ENCODE measurements around the gene OTOP3.
A peak's percentile ranks its signal among the peaks of the same experiment; 100 is the strongest.

The OTOP3 gene

DNA sequence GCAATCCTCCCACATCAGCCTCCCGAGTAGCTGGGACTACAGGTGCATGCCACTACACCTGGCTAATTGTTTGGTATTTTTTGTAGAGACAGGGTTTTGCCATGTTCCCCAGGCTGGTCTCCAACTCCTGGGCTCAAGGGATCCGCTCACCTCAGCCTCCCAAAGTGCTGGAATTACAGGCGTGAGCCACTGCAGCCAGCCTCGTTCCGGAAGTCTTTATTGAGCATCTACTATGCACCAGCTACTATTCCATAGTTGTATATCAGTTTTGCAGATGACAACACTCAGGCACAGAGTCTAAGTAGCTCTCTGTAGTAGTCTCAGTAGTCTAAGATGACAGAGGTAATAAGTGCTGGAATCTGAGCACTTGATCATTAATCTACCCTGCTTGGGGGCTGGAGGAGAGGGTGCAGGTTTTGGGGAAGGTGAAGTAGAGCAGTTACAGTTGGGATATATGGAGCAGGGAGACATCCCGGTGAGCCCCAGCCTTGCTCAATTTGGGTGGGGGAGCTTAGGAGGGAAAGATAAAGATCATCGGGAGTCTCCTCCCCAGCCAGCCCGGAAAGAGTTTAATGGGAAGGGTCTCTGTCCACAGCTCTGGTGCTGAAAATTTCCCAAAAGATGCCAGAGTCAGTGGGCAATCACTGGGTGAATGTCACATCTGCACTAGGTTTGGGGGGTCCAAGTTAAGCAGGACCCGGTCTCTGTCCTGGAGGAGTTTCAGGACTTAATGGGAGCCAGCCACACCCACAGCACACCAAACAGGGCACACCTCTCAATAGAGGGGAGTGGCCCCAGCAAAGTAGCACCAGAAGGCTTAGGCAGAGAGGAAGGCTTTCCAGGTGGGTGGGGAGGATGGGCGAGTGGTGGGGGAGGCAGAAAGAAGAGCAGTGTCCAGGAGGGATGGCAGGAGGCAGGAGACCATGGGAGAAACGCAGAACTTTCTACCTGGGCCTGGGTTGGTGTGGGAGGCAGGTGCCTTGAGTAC lies 1.7 kb downstream of the OTOP3 start:
- DNase-seq (ENCODE audit: insufficient read length, low spot score) (no peak), FAIRE-seq (no peak)

DNA sequence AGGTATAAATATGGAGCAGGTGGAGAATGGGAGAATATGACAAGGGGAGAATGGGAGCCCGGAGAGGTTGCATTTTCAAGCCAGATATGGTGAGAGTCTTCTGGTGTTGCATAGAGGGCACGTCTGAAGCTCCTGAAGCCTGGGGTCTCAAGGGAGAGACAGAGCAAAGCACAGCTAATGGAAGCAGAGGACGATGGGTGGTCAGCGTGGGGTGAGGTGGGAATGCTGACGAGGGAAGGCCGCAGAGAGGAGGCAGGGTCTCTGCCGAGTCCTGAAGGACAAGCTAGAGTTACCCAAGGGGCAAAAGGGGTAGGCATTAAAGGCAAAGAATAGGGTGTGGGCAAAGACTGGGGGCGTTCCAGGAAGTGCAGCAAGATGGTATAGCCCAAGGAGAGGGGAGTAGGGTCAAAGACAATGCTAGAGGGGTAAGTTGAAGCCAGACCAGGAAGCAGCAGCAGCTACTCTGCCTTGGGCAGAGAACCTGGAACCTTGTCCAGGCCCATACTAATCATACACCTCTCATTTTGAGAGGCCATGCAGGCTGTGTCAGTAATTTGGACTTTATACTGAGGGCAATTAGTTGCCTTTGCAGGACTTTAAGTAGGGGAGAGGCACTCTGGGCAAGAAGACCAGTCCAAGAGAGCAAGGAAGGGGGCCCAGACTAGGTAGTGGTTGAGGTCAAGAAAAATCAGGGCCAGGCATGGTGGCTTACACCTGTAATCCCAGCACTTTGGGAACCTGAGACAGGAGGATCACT lies 2.7 kb downstream of the OTOP3 start:
- FAIRE-seq = no peak

DNA sequence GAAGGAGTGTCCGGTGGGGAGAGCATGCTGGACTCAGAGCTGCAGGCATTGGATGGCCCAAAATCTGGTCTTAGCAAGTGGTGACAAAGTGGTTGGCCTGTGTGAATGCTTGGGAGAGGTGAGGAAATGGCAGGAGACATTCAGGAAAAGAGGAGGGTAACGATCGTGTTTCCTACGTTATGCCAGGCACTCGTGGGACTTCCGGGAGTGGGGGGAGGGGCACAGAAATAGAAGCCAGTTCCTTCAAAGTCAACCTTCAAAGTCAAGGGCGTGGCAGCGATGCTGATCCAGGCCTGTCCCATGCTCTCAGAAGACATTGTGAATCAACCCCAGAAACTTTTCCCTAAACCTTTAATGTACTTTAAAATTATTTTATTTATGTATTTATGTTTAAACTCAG lies 3.8 kb downstream of the OTOP3 start:
- FAIRE-seq (no peak), DNase-seq (ENCODE audit: insufficient read length, low spot score) (no peak)

More for the DNA sequence above, 2.7 kb downstream of the OTOP3 start:
- DNase-seq (ENCODE audit: insufficient read length, low spot score) = no peak

DNA sequence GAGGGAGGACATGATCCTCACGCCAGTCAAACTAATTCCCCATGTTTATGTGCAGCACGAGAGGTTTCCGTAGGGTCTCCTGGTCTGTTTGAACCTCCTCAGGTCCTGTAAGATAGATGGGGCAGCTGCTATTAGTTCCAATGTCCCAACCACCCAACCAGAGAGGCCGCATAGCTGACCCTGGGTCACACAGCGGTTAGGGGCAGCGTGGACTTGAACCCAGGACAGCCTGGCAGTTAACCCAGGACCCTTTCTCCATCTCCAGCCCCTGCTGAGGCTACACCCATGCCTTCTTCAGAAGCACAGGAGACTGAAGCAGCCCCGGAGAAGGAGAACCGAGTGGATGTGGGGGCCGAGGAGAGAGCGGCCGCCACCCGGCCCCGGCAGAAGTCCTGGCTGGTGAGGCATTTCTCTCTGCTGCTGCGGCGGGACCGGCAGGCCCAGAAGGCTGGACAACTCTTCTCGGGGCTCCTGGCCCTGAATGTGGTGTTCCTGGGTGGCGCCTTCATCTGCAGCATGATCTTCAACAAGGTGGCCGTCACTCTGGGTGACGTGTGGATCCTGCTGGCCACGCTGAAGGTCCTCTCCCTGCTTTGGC lies 5.5 kb downstream of the OTOP3 start:
- no peak for DNase-seq (ENCODE audit: insufficient read length, low spot score)
- FAIRE-seq = no peak

DNA sequence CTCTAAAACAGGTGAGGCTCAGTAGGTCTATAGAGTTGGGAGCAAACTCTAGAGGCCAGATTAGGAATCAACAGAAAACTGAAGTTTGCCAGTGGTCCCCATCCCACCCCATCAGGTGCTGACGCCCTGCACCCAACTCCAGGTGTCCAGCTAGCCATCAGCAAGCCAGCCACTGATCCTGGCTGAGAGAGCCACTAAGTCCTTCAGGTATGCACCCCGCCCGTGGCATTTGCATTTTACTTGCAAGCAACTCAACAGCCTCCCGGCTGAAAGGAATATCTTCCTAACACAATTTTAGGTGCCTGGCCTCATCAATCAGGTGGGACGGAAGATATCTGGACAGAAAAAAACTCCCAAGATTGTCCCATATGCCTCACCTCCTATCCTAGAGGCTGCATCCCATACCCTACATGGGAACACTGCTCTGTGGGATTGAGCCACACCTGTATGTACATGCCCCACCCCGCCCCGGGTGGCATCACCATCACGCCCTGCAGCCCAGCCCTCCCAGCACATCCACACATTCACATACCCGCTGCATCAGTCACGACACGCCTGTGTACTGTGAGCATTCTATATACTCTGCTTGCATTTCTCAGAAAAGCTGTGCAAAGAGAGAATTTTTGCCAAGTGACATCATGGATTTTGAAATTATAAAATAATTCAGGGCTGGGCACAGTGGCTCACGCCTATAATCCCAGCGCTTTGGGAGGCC lies 8.3 kb downstream of the OTOP3 start:
- no peak for DNase-seq (ENCODE audit: insufficient read length, low spot score)
- no peak for FAIRE-seq

DNA sequence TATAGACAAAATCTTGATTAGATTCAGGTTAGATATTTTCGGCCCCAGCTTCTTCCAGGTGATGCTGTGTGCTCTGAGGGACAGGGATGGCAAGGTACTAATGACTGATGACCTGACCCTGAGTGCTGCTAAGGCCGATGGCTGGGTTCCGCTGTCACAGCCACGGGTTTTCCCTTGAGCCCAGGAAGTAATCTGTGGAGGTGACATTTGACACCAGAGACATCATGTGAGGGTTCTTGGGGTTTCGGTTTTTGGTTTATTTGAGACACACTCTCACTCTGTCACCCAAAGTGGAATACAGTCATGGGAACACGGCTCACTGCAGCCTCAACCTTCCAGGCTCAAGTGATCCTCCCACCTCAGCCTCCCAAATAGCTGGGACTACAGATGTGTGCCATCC lies 9.8 kb downstream of the OTOP3 start:
- DNase-seq (ENCODE audit: insufficient read length, low spot score) (no peak), FAIRE-seq (no peak)

DNA sequence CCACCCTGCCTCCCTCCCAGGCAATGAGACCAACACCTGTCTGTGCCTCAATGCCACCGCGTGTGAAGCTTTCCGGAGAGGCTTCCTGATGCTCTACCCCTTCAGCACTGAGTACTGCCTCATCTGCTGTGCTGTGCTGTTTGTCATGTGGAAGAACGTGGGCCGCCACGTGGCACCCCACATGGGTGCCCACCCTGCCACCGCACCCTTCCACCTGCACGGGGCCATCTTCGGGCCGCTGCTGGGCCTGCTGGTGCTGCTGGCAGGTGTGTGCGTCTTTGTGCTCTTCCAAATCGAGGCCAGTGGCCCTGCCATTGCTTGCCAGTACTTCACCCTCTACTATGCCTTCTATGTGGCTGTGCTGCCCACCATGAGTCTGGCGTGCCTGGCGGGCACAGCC lies 10.9 kb downstream of the OTOP3 start:
- FAIRE-seq = no peak

DNA sequence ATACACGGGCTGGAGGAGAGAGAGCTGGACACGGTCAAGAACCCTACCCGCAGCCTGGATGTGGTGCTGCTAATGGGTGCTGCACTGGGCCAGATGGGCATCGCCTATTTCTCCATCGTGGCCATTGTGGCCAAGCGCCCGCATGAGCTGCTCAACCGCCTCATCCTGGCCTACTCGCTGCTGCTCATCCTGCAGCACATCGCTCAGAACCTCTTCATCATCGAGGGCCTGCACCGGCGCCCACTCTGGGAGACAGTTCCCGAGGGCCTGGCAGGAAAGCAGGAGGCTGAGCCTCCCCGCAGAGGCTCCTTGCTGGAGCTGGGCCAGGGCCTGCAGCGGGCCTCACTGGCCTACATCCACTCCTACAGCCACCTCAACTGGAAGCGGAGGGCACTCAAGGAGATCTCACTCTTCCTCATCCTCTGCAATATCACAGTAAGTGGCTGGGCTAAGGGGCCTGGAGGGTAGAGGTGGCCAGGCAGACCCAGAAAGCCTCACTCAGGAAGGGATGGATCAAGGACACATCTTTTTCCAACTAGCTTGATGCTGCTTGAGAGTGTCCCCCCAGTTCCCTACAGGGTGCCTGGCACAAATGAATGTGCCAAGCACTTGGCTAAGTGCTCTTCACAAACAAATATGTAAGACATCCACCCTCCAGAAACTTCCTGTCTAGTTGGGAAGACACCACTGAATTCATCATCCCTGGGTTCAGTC lies 11.5 kb downstream of the OTOP3 start:
- peak; percentile 54 for FAIRE-seq
- DNase-seq (ENCODE audit: insufficient read length, low spot score) = no peak

More for the DNA sequence above, 10.9 kb downstream of the OTOP3 start:
- no peak for DNase-seq (ENCODE audit: insufficient read length, low spot score)

DNA sequence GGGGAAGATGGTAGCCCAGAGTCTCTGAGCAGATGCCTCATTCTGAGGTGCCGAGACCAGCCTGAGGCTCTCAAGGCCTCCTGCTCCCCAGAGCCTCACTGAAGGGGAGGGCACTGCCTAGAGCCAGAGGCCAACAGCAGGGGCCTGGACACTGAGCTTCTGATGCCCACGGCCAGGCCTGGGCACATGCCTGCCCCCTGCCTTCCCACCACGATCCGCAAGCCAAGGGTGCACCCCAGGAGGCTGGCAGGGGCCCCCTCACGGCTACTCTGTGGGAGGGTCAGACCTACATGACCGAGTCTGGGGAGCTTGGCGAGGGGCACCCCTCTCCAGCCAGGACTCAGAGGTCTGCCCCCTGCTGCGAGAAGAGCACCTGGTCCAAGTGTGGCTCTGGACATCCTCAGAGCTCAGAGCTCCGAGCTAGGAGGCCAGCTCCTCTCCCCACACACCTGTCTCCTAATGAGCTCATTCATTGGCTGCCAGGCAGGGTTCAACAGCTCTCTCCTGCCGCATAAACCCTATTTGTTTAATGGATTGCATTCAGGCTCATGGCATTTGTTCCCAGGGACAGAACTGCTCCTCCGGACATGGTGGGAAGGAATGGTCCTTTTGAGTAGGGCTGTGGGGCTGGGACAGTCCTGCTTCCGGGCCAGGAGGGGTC lies 13.9 kb downstream of the OTOP3 start:
- DNase-seq (ENCODE audit: insufficient read length, low spot score) = no peak
- no peak for FAIRE-seq

DNA sequence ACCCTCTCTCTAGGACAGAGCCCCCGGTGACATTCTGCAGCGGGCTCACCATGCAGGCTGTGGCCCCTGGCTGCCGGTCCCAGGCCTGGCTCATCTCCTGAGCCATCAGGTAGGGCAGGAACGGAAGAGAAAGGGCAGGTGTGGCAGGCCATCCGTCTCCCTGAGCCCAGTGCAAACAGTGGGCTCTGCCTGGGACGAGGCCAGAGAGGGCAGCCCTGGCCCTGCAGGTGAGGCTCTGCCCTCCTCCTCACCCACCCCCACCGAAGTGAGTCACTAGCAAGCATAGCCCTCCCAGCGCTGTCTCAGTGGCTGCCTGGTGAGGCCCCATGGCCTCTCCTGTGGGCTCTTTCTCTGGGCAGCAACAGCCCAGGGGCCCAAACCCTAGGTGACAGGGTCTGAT lies 14.5 kb downstream of the OTOP3 start:
- FAIRE-seq (peak; percentile 23), DNase-seq (ENCODE audit: insufficient read length, low spot score) (no peak)

DNA sequence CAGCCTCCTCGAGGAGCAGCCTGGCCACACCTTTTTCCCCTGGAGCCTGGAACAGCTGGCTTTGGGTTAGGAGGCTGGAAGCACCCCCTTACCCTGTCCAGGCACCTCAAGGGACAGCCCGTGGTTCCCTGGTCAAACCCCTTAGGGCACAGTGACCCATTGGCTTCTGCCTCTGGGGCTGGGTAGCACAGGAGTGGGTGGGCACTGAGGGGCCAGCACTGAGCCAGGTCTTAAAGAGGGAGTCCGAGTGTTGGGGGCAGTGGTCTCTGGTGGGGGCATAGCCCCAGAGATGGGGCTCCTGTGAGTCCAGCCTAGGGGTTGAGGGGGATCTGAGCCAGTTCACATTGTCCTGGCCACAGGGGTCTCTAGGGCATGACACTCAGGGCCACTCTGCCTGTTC lies 15.4 kb downstream of the OTOP3 start:
- no peak for DNase-seq (ENCODE audit: insufficient read length, low spot score)
- no peak for FAIRE-seq

DNA sequence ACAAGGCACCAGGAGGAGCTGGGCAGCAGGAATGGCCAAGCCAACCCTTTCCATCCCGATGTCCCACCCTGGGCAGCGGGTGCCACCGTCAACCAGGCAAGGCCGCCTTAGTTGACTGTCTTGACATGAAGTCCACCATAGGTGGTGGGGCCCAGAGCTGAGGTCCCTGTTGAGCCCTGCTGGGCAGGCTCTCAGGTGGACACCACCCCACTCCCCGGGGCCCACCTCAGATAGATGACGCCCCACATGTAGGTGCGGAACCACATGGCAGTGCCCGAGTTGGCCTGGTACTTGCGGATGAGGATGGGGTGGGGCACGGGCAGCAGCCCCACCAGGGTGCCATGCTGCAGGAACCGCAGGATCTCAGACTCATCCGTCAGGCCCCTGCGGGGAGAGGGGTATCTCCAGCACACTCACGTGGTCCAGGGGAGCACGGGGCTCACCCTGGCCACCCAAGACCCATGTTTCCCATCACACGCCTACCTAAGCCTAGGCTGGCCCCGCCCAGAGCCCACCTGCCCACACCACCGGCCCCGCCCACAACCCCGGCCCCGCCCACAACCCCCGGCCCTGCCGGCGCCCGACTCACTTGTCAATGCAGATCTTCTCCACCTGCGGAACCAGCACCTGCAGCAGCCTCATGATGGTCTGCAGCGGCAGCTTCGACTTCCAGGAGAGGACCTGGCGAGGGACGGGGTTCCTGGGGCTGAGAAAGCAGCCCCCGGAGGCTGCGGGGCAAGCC lies 16.2 kb downstream of the OTOP3 start:
- DNase-seq (ENCODE audit: insufficient read length, low spot score) (no peak), FAIRE-seq (no peak)

DNA sequence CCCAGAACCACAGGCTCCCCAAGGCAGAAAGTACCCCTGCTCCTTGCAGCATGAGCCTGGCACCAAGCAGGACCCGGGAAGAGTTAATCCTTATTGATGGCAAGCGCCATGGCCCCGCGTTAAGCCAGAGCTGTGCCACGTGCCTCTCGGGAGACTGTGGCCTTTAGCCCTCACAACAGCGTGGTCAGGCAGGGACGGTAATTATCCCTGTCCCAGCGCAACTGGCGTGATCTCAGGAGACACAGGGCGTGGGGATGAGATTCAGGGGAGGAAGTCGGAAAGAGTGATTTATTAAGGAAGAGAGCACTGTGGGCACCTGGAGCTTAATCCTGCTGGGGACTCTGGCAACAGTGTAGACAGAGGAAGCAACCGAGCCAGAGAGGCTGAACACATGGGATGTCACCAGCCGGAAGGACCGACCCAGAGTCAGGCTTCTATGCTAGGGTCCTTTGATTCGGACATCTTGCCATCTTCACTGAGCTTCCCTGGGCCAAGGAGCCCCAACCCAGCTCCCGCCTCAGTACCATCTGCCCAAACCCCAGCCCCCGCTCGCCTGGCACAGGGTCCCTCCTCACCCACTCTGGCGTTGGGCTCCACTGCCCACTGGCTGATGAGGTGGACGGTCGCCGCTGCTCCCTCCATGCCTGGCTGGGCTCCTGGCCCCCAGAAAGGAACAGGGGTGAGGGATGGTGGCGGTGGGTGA lies 16.9 kb downstream of the OTOP3 start:
- FAIRE-seq (no peak), DNase-seq (ENCODE audit: insufficient read length, low spot score) (no peak)

DNA sequence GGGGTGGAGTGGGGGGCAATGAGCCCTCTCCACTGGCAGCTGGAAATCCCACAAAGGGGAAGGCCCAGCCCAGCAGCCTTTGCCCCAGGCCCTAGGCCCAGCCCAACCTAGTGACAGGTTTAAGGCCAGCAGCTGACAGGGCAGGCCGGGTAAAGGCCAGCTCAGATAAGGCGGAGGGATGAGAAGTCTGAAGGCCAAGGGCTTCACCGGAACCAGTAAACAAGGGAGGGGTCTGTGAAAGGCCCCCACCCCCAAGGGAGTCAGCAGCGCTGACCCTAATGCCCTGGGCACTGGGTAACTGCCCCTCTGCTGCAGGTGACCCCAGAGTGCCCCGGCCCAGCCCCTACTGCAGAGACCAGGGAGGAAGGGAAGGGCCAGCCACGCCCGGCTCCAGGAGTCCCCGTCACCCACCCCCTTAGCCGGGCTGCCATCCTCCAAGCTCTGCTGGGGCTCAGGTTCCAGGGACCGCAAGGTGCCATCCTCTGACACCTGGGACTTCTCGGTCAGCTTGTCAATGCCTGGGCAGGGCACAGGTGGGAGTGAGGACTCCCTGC lies 17.5 kb downstream of the OTOP3 start:
- FAIRE-seq (no peak), DNase-seq (ENCODE audit: insufficient read length, low spot score) (no peak)

DNA sequence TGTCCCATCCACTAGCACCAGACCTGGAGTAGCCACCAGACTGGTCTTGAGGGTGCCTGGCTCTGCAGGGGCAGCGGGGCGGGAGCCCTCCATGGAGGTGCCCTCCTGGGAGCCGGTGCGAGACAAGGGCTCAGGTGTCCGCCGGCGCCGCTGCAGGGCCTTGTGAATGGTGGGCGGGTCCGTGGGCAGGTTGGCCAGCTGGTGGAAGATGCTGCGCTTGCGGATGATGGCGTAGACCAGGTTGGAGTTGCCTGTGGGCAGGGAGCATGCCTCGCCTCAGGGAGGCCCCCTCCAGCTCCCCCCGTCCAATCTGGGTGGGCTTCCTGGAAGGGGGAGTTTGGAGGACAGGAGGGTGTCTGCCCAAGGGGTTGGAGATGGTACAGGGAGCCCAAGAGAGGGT lies 18.4 kb downstream of the OTOP3 start:
- FAIRE-seq (no peak), DNase-seq (ENCODE audit: insufficient read length, low spot score) (no peak)

DNA sequence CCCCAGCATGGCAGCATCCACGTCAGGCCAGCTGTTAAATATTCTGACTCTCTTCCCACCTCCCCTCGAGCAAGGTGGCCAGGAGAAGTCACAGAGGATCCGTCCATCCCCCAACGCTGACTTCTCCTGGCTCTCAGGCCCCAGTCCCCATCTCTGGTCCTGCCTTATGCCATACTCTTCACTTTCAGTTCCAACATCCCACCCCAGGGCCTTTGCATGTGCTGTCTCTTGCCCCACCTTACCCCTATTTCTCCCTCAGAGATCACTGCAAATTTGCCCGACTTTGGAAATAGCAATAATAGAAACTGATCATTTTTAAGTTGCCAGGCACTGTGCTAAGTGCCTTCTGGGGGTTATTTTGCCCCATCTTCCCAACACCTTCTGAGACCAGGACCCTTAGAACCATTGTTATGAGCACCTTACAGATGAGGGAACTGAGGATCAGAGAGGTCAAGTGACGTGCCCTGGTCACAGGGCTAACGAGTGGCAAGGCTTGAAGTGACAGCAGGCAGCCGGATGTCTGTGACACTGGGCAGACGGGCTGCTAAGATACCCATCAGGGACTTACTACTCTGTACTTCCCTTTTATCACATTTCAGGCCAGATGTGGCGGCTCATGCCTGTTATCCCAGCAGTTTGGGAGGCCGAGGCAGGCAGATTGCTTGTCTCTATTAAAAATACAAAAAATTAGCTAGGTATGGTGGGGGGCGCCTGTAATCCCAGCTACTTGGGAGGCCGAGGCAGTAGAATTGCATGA lies 19.1 kb downstream of the OTOP3 start:
- no peak for DNase-seq (ENCODE audit: insufficient read length, low spot score)
- FAIRE-seq = no peak

DNA sequence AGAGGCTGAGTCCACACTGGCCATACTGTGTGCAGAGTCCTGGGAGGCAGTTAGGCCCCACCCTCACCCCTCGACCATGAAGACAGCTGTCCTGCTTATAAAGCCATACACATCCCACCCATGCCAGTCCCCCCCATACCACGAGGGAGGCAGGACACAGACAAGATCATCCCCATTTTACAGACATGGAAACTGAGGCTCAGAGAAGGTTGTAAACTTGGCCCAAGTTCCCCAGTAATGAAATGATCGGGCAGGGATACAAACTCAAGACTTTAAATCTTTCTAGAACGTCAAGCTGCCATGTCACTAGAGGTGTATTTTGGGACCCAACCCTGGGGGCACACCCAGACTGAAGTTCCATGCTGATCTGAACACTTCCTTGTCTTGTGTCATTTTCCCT lies 20.4 kb downstream of the OTOP3 start:
- no peak for DNase-seq (ENCODE audit: insufficient read length, low spot score)
- FAIRE-seq = no peak

Measured in HTR-8/SVneo (cell line).